Measurements from ENCODE around the gene PHLPP1. TPM values are rescaled to one million over a fixed set of nuclear protein-coding genes. Genes with fewer than 3 reads are reported as not detected.
A peak's percentile ranks its signal among the peaks of the same experiment; 100 is the strongest.

The PHLPP1 gene
- total RNA-seq, 1 experiment from 2014 or later, result 10.1 TPM

- no peaks in the 10 kb centered on the region for H3K36me3 ChIP-seq
- no peaks in the 10 kb centered on the region for H3K4me1 ChIP-seq (replicated peaks)
- no peak for DNase-seq (ENCODE audit: low read depth in 1 of 2, low spot score in 2 of 2)
- H3K27me3 ChIP-seq (replicated peaks), result no peaks in the 10 kb centered on the region; the same call in 1 of the 2 replicates
- no peak overlapping the region for H3K4me3 ChIP-seq
- no peak overlapping the region for H3K27ac ChIP-seq
- H3K9me3 ChIP-seq (replicated peaks), result no peaks in the 10 kb centered on the region
These were observed 286.5 kb downstream of the PHLPP1 start for GRCh38 chr18:63001861-63002260.

DNA sequence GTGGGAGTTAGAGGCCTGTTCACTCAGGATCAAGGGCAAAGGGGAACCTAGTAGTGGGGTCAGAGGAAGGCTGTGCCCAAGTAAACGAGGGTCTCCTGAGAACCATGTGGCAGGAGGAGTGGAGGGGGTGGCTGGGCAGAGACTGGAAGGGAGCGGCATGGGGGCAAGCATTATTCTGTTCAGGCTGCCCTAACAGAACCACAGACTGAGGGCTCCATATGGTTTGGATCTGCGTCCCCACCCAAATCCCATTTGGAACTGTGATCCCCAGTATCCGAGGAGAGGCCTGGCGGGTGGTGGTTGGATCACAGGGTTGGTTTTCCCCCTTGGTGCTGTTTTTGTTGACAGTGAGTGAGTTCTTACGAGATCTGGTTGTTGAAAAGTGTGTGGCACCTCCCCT lies 287.0 kb downstream of the PHLPP1 start:
- DNase-seq (ENCODE audit: low read depth in 1 of 2, low spot score in 2 of 2), result no peak
- H3K27ac ChIP-seq, result no peak overlapping the region
- H3K36me3 ChIP-seq, result no peaks in the 10 kb centered on the region
- H3K4me3 ChIP-seq, result no peak overlapping the region
- no peaks in the 10 kb centered on the region for H3K9me3 ChIP-seq (replicated peaks)
- H3K27me3 ChIP-seq (replicated peaks), result no peaks in the 10 kb centered on the region; the same call in 1 of the 2 replicates
- no peaks in the 10 kb centered on the region for H3K4me1 ChIP-seq (replicated peaks)

GRCh38 chr18:63002803-63003445 lies 287.6 kb downstream of the PHLPP1 start:
- no peaks in the 10 kb centered on the region; the same call in 1 of the 2 replicates for H3K27me3 ChIP-seq (replicated peaks)
- H3K9me3 ChIP-seq (replicated peaks), result no peaks in the 10 kb centered on the region
- no peak overlapping the region for H3K27ac ChIP-seq
- H3K4me1 ChIP-seq (replicated peaks), result no peaks in the 10 kb centered on the region
- no peaks in the 10 kb centered on the region for H3K36me3 ChIP-seq
- no peak overlapping the region for H3K4me3 ChIP-seq
- no peak for DNase-seq (ENCODE audit: low read depth in 1 of 2, low spot score in 2 of 2)

- Histone ChIP-seq H3K27ac (no peak overlapping the region), H3K4me1 (replicated peaks) (no peaks in the 10 kb centered on the region), H3K27me3 (replicated peaks) (no peaks in the 10 kb centered on the region), H3K4me3 (no peak overlapping the region), H3K36me3 (no peaks in the 10 kb centered on the region), H3K9me3 (replicated peaks) (no peaks in the 10 kb centered on the region)
- no peak for DNase-seq (ENCODE audit: low read depth in 1 of 2, low spot score in 2 of 2)
These were observed 288.6 kb downstream of the PHLPP1 start for GRCh38 chr18:63003899-63004298.

DNA sequence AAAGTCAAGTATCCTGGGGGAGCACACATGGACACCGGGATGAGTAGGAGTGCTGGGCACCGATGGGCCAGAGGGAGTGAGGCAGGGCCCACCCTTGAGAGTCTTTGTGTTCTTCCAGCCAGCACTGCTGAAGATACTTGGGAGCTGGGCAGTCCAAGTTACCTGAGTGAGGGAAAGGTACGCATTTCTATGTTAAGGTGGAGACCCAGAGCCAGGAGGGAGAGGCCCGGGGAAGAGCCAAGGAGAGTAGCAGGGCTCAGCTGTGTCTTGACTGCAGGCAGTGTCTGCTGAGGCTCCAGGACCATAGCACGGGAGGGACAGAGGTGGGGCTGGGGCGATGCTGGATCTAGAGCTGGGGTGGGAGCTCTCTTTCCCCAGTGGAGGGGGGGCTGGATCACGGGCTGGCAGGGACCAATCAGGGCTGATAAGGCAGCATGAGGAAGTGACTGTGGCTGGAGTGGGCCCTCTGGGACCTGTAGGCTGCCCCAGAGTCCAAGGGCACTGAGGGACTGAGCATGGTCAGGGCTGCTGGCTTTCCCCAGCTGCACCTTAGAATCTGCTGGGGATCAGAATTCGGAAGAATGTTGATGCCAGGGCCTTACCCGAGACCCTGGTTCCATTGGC lies 289.2 kb downstream of the PHLPP1 start:
- Histone ChIP-seq H3K9me3 (replicated peaks) (no peaks in the 10 kb centered on the region), H3K27ac (no peak overlapping the region), H3K36me3 (no peaks in the 10 kb centered on the region), H3K4me1 (replicated peaks) (no peaks in the 10 kb centered on the region), H3K27me3 (replicated peaks) (no peaks in the 10 kb centered on the region), H3K4me3 (no peak overlapping the region)
- no peak for DNase-seq (ENCODE audit: low read depth in 1 of 2, low spot score in 2 of 2)

DNA sequence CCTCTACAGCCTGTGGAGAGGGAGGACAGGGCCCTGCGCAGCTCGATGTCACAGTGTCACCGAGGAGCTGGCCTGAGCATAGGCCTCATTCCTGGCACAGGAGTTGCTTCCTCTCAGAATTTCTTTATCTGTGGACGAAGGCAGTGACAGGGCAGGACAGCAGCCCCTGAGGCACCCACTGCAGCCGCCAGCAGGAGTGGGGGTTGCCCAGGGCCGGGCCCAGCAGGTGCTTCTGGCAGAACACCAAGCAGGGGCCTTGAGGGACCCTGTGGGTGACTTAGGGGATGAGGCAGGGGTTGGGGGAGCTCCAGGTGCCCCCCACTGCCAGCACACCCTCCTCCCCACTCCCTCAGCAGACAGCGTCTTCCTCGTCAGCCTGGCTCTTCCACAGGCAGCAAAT lies 290.0 kb downstream of the PHLPP1 start:
- Histone ChIP-seq H3K36me3 (no peaks in the 10 kb centered on the region), H3K27ac (no peak overlapping the region), H3K4me3 (no peak overlapping the region), H3K9me3 (replicated peaks) (no peaks in the 10 kb centered on the region), H3K27me3 (replicated peaks) (no peaks in the 10 kb centered on the region; the same call in 1 of the 2 replicates), H3K4me1 (replicated peaks) (no peaks in the 10 kb centered on the region)
- DNase-seq (ENCODE audit: low read depth in 1 of 2, low spot score in 2 of 2), result no peak

- no peak overlapping the region for H3K4me3 ChIP-seq
- H3K27me3 ChIP-seq (replicated peaks), result no peaks in the 10 kb centered on the region; the same call in 1 of the 2 replicates
These were observed 291.9 kb downstream of the PHLPP1 start for GRCh38 chr18:63007231-63007630.

GRCh38 chr18:63016270-63016669 lies 300.9 kb downstream of the PHLPP1 start:
- Histone ChIP-seq H3K4me1 (replicated peaks) (no peaks in the 10 kb centered on the region), H3K27me3 (replicated peaks) (peaks cover 3% of the 10 kb centered on the region; the same call in 1 of the 2 replicates), H3K36me3 (no peaks in the 10 kb centered on the region), H3K9me3 (replicated peaks) (no peaks in the 10 kb centered on the region; the same call in 1 of the 2 replicates), H3K4me3 (no peak overlapping the region), H3K27ac (no peak overlapping the region)
- DNase-seq (ENCODE audit: low read depth in 1 of 2, low spot score in 2 of 2), result peak in 1 of 2 experiments; percentile 37

More at GRCh38 chr18:63007231-63007630, 291.9 kb downstream of the PHLPP1 start:
- no peaks in the 10 kb centered on the region for H3K36me3 ChIP-seq
- no peak overlapping the region for H3K27ac ChIP-seq
- H3K9me3 ChIP-seq (replicated peaks), result no peaks in the 10 kb centered on the region
- no peaks in the 10 kb centered on the region for H3K4me1 ChIP-seq (replicated peaks)
- DNase-seq (ENCODE audit: low read depth in 1 of 2, low spot score in 2 of 2), result no peak

DNA sequence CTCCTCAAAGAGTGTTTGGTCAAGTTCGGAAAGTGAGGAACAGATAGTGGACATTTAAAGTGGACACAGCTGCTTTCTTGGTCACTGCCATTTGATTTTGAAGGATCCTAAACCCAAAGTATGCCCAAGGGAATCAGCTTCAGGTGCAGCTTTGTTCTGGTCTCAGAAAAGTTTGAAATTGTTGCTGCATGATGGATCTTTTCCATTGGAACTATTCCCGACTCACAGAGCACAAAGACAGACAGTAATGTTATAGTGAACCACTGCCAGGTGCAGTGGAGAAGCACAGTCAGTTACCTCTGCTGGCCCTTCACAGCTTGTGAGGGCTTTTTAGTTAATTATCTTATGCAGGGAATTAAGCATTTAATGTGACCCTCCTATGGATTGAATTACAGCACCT lies 301.7 kb downstream of the PHLPP1 start:
- Histone ChIP-seq H3K36me3 (no peaks in the 10 kb centered on the region), H3K4me1 (replicated peaks) (no peaks in the 10 kb centered on the region), H3K27ac (no peak overlapping the region), H3K9me3 (replicated peaks) (no peaks in the 10 kb centered on the region; the same call in 1 of the 2 replicates), H3K27me3 (replicated peaks) (peaks cover 3% of the 10 kb centered on the region; the same call in 1 of the 2 replicates), H3K4me3 (no peak overlapping the region)
- DNase-seq (ENCODE audit: low read depth in 1 of 2, low spot score in 2 of 2), result no peak

DNA sequence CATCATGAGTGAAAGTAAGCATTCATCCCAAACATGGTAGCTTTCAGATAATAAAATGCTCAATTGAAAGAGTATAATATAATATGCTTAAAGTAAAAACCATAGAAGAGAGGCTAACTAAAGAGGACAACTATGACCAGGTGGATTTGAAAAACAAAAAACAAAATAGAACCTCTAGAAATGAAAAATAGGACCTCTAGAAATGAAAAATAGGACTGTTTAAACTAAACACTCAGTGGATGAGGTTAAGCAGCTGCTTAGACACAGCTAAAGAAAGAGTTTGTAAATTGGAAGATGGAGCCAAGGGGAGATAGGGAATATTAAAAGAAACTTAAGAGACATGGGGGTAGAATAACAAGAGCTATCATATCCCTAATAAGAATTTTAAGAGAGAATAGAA lies 302.6 kb downstream of the PHLPP1 start:
- Histone ChIP-seq H3K4me3 (no peak overlapping the region), H3K27ac (no peak overlapping the region), H3K36me3 (no peaks in the 10 kb centered on the region), H3K4me1 (replicated peaks) (no peaks in the 10 kb centered on the region), H3K27me3 (replicated peaks) (peaks cover 3% of the 10 kb centered on the region; the same call in 1 of the 2 replicates), H3K9me3 (replicated peaks) (no peaks in the 10 kb centered on the region; the same call in 1 of the 2 replicates)
- no peak for DNase-seq (ENCODE audit: low read depth in 1 of 2, low spot score in 2 of 2)

GRCh38 chr18:63022429-63023022 lies 307.2 kb downstream of the PHLPP1 start:
- no peaks in the 10 kb centered on the region for H3K4me1 ChIP-seq (replicated peaks)
- H3K9me3 ChIP-seq (replicated peaks), result no peaks in the 10 kb centered on the region
- H3K4me3 ChIP-seq, result no peak overlapping the region
- no peak for DNase-seq (ENCODE audit: low read depth in 1 of 2, low spot score in 2 of 2)
- H3K36me3 ChIP-seq, result no peaks in the 10 kb centered on the region
- no peak overlapping the region for H3K27ac ChIP-seq
- H3K27me3 ChIP-seq (replicated peaks), result peaks cover under 1% of the 10 kb centered on the region; the same call in 1 of the 2 replicates

- H3K9me3 ChIP-seq (replicated peaks), result no peaks in the 10 kb centered on the region; the same call in 1 of the 2 replicates
- H3K27me3 ChIP-seq (replicated peaks), result peaks cover 11% of the 10 kb centered on the region
- no peak overlapping the region for H3K4me3 ChIP-seq
- DNase-seq (ENCODE audit: low read depth in 1 of 2, low spot score in 2 of 2), result no peak
- no peaks in the 10 kb centered on the region for H3K4me1 ChIP-seq (replicated peaks)
- no peaks in the 10 kb centered on the region for H3K36me3 ChIP-seq
- no peak overlapping the region for H3K27ac ChIP-seq
These were observed 310.1 kb downstream of the PHLPP1 start for GRCh38 chr18:63025251-63026090.

DNA sequence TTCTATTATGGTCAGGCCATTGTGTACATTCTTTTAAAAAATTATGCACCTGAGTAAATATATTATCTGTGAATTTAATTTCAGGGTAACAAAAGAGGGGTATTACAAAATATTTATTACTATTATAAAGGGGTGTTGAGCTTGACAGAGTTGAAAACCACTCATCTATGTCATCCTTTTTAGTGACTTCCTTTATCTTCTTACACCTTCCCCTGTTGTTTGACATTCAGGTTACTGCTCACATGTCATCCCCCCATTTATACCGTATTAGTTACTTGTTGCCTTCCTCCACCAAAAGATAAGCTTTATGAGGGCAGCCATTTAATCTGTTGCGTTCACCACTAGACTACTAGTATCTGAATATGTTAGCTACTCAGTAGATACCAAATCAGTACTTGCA lies 313.0 kb downstream of the PHLPP1 start:
- Histone ChIP-seq H3K4me1 (replicated peaks) (no peaks in the 10 kb centered on the region), H3K27me3 (replicated peaks) (peaks cover 11% of the 10 kb centered on the region), H3K36me3 (no peaks in the 10 kb centered on the region), H3K4me3 (no peak overlapping the region), H3K27ac (no peak overlapping the region), H3K9me3 (replicated peaks) (no peaks in the 10 kb centered on the region; the same call in 1 of the 2 replicates)
- no peak for DNase-seq (ENCODE audit: low read depth in 1 of 2, low spot score in 2 of 2)

Data from SJSA1 (cell line).